ENCODE data around the gene HDAC4. TPM values are rescaled to one million over a fixed set of nuclear protein-coding genes. Genes with fewer than 3 reads are reported as not detected.

The HDAC4 gene
- total RNA-seq, 1 experiment from 2014 or later = 40.1 TPM

GRCh38 chr2:239056611-239057010 is 344.2 kb downstream of the HDAC4 start:
- in situ Hi-C loops (cut with HindIII; ENCODE audit: low pct_unique_long_range_greater_than_20kb, low sequenced_read_pairs) = no loop called here
- BruUV-seq (replicated peaks) = no TSS peak
- H3K27me3 ChIP-seq (ENCODE audit: control insufficient read depth, insufficient read depth, low read length) = no peaks in the 10 kb centered on the region
- no peak for TF ChIP-seq TCF7L2 (IDR thresholded peaks at IDR 0.05; ENCODE audit: low read depth, low read length)
- no peak for TF ChIP-seq REST (IDR thresholded peaks at IDR 0.05; ENCODE audit: insufficient read depth in 1 of 2, low read depth in 2 of 2, low read length in 1 of 2)
- TF ChIP-seq POLR2AphosphoS5 (IDR thresholded peaks at IDR 0.05; ENCODE audit: low read depth, low read length) = no peak
- TF ChIP-seq CTCF (IDR thresholded peaks at IDR 0.05) = no peak
- no peak for TF ChIP-seq SIN3A (IDR thresholded peaks at IDR 0.05; ENCODE audit: borderline replicate concordance, insufficient read depth, low read depth, low read length)
- intact Hi-C loops (cut with micrococcal nuclease; ENCODE audit: unreplicated experiment) = no loop called here
- H3K4me3 ChIP-seq (ENCODE audit: low read depth in 2 of 2, low read length in 2 of 2) = no peak overlapping the region
- H3K36me3 ChIP-seq (ENCODE audit: control insufficient read depth, insufficient read depth, low read length) = no peaks in the 10 kb centered on the region
- no peak for DNase-seq (ENCODE audit: low read depth, low spot score)
- no peaks in the 10 kb centered on the region for H3K4me1 ChIP-seq (ENCODE audit: control insufficient read depth, insufficient read depth, low read length)
- H3K9me3 ChIP-seq (ENCODE audit: control insufficient read depth, insufficient read depth, low read depth, low read length) = no peaks in the 10 kb centered on the region
- ATAC-seq = no peak
- H3K27ac ChIP-seq (ENCODE audit: low read length) = no peak overlapping the region
- POLR2A ChIA-PET = no interaction called here
- CTCF ChIA-PET = no interaction called here

- no peak for TF ChIP-seq CTCF (IDR thresholded peaks at IDR 0.05)
- no peak for TF ChIP-seq SIN3A (IDR thresholded peaks at IDR 0.05; ENCODE audit: borderline replicate concordance, insufficient read depth, low read depth, low read length)
- TF ChIP-seq TCF7L2 (IDR thresholded peaks at IDR 0.05; ENCODE audit: low read depth, low read length) = no peak
- no peak for TF ChIP-seq POLR2AphosphoS5 (IDR thresholded peaks at IDR 0.05; ENCODE audit: low read depth, low read length)
- no peak for TF ChIP-seq REST (IDR thresholded peaks at IDR 0.05; ENCODE audit: insufficient read depth in 1 of 2, low read depth in 2 of 2, low read length in 1 of 2)
- intact Hi-C loops (cut with micrococcal nuclease; ENCODE audit: unreplicated experiment) = no loop called here
- no TSS peak for BruUV-seq (replicated peaks)
Measured at GRCh38 chr2:239055756-239056493, 344.9 kb downstream of the HDAC4 start.

More at GRCh38 chr2:239055756-239056493, 344.9 kb downstream of the HDAC4 start:
- in situ Hi-C loops (cut with HindIII; ENCODE audit: low pct_unique_long_range_greater_than_20kb, low sequenced_read_pairs) = no loop called here
- DNase-seq (ENCODE audit: low read depth, low spot score) = no peak
- Histone ChIP-seq H3K27ac (ENCODE audit: low read length) (no peak overlapping the region), H3K4me3 (ENCODE audit: low read depth in 2 of 2, low read length in 2 of 2) (no peak overlapping the region), H3K4me1 (ENCODE audit: control insufficient read depth, insufficient read depth, low read length) (no peaks in the 10 kb centered on the region), H3K27me3 (ENCODE audit: control insufficient read depth, insufficient read depth, low read length) (no peaks in the 10 kb centered on the region), H3K9me3 (ENCODE audit: control insufficient read depth, insufficient read depth, low read depth, low read length) (no peaks in the 10 kb centered on the region), H3K36me3 (ENCODE audit: control insufficient read depth, insufficient read depth, low read length) (no peaks in the 10 kb centered on the region)
- CTCF ChIA-PET = interaction anchor here (0.7 kb wide), 2 partner anchors 50 to 175 kb away, joined by 5 to 10 read pairs; no protein-coding TSS in a partner anchor
- POLR2A ChIA-PET = no interaction called here
- no peak for ATAC-seq
